Measurements from ENCODE around the gene CD2. TPM values are rescaled to one million over a fixed set of nuclear protein-coding genes. Genes with fewer than 3 reads are reported as not detected.

Gene CD2
- total RNA-seq, 4 donors from 2014 or later: 0.35 to 1.2 (median 1.0) TPM; not detected in 1

DNA sequence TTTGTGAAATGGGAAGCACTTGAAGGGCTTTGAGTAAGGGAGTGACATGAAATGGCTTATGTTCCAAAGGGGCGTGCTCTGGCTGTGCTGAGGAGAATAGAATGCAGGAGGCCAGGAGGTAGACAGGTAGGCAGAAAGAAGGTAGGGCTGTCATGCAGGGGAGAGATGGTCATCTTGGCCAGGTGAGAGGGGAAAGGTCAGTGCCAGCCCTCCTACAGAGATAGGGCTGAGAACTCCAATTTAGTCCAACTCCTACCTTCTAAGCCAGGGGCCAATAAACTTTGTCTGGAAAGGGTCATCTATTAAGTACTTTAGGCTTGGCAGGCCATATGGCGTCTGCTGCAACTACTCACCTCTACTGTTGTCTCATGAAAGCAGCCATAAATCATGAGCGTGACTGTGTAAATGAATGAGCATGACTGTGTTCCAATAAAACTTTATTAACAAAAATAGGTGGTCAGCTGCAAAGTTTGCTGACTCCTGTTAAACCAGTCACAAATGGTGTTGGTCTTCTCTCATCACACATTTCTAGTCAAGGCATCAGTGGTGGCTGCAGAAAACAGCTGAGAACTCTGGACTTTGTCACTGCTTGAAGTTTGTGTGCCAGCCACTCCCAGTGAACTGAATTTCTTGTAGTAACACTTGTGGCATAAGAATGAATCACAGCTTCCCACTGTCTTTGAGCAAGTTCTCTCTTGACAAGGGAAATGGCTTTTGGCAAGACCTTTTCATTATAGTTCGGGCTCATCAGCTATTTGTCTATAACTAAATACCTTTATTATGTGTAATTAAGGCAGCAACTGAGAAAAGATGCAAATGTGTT lies 32.0 kb upstream of the CD2 start:
- no peak overlapping the region for H3K27ac ChIP-seq
- H3K36me3 ChIP-seq: no peaks in the 10 kb centered on the region
- no peaks in the 10 kb centered on the region for H3K9me3 ChIP-seq
- H3K4me3 ChIP-seq: no peak overlapping the region
- DNase-seq: no peak
- no peaks in the 10 kb centered on the region for H3K4me1 ChIP-seq
- intact Hi-C loops (cut with DNase I; ENCODE audit: low total_unique reads): no loop called here
- no peaks in the 10 kb centered on the region for H3K27me3 ChIP-seq
- TF ChIP-seq POLR2A (IDR thresholded peaks at IDR 0.05): no peak
- TF ChIP-seq, protein P1, sequence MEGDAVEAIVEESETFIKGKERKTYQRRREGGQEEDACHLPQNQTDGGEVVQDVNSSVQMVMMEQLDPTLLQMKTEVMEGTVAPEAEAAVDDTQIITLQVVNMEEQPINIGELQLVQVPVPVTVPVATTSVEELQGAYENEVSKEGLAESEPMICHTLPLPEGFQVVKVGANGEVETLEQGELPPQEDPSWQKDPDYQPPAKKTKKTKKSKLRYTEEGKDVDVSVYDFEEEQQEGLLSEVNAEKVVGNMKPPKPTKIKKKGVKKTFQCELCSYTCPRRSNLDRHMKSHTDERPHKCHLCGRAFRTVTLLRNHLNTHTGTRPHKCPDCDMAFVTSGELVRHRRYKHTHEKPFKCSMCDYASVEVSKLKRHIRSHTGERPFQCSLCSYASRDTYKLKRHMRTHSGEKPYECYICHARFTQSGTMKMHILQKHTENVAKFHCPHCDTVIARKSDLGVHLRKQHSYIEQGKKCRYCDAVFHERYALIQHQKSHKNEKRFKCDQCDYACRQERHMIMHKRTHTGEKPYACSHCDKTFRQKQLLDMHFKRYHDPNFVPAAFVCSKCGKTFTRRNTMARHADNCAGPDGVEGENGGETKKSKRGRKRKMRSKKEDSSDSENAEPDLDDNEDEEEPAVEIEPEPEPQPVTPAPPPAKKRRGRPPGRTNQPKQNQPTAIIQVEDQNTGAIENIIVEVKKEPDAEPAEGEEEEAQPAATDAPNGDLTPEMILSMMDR (IDR thresholded peaks at IDR 0.05): no peak

DNA sequence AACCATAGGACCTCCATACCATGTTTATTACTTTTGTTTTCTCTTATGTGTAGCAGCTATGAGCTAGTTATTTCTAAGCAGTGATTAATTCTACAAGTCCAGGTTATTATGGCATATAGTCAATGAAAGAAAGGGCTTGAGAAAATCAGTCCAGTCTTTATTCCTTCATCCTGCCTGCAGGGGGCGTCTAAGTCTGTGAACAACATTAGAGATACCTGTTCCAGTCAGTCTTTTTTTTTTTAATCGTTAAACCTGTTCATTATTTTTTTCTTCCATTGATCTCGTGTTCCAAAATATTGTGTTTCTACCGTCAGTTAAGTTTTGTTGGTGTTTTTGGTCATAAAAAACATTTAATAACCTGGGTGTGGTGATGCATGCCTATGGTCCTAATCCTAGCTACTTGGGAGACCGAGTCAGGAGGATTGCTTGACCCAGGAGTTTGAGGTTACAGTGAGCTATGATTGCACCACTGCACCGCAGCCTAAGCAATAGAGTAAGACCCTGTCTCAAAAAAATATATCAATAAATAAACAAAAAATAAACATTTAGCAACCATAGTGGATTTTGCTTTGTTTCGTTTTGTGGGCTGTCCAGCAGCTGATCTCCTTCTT lies 29.4 kb upstream of the CD2 start:
- intact Hi-C loops (cut with DNase I; ENCODE audit: low total_unique reads): no loop called here
- no peak for TF ChIP-seq POLR2A (IDR thresholded peaks at IDR 0.05)
- TF ChIP-seq, protein P1 (IDR thresholded peaks at IDR 0.05): peak; percentile 54 to 59 (median 56)
- H3K9me3 ChIP-seq: no peaks in the 10 kb centered on the region
- no peak overlapping the region for H3K4me3 ChIP-seq
- no peaks in the 10 kb centered on the region for H3K27me3 ChIP-seq
- no peak overlapping the region for H3K27ac ChIP-seq
- no peaks in the 10 kb centered on the region for H3K36me3 ChIP-seq
- no peaks in the 10 kb centered on the region for H3K4me1 ChIP-seq
- peak; percentile 29 to 59 for DNase-seq

DNA sequence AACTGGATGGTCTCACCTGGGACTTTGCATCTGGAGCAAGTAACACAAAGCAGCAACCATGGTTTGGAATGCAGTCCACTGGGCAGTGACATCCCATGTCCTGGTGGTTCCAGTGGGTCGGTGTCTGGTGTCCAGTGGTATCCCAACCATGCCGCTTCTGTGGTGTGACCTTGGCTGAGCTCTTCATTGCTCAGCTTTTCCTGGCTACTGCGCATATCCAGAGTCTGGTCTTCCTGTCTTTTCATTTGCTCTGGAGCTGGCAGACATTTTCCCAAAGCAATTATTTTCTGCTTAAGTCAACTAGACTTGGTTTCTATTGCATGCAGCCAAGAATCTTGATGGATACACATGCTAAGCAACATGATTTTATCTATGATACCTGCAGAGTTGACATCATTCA lies 28.4 kb upstream of the CD2 start:
- no peak overlapping the region for H3K27ac ChIP-seq
- no peaks in the 10 kb centered on the region for H3K4me1 ChIP-seq
- TF ChIP-seq POLR2A (IDR thresholded peaks at IDR 0.05): no peak
- TF ChIP-seq, protein P1 (IDR thresholded peaks at IDR 0.05): no peak
- no peaks in the 10 kb centered on the region for H3K9me3 ChIP-seq
- H3K4me3 ChIP-seq: no peak overlapping the region
- H3K36me3 ChIP-seq: no peaks in the 10 kb centered on the region
- intact Hi-C loops (cut with DNase I; ENCODE audit: low total_unique reads): no loop called here
- H3K27me3 ChIP-seq: no peaks in the 10 kb centered on the region
- DNase-seq: no peak

DNA sequence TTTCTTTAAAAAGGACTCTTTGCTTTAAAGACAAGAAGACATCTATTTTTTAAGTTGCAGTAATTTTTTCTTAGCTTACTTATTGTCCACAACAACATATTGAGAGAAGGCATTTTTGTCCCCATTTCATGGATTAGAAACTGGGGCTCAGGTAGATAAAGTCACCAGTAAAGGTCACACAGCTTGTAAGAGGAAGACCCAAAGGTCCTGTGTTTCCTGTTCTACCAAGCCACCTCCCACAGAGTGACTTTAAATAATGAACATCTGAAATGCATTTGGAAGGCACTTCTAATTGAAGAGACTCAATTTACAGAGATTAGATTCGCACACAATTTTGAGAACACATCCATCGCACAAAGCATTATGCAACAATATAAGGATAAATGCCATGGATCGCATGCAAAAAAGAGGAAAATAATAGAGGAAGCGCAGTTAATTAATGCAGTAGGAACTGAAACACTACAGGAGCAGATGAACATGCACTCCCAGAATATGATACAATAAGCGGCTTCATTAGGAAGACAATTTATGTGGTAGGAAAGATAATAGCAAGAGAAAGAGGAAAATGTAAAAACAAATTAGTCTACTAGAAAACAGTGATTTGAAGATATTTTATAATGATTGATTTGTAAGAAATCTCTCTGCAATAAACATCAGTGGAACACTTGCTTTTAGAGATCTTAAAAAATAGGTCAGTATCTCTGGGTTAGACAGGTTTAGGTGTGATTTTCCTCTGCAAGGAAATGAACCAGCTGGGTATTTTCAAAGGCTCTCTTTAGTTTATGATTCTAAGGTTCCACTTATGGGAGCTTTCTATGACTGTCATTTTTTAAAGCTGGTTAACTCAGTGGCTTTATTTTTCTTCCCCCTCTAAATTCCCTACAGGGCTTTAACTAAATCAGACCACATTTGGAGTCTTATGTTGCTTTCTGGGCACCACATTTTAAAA lies 27.1 kb upstream of the CD2 start:
- H3K36me3 ChIP-seq: no peaks in the 10 kb centered on the region
- H3K4me1 ChIP-seq: no peaks in the 10 kb centered on the region
- H3K27me3 ChIP-seq: no peaks in the 10 kb centered on the region
- no peak overlapping the region for H3K4me3 ChIP-seq
- no peaks in the 10 kb centered on the region for H3K9me3 ChIP-seq
- intact Hi-C loops (cut with DNase I; ENCODE audit: low total_unique reads): no loop called here
- TF ChIP-seq, protein P1 (IDR thresholded peaks at IDR 0.05): no peak
- no peak for TF ChIP-seq POLR2A (IDR thresholded peaks at IDR 0.05)
- no peak for DNase-seq
- no peak overlapping the region for H3K27ac ChIP-seq

All from uterus (tissue), 4 donors.